ENCODE data around the gene BTG4. TPM values are rescaled to one million over a fixed set of nuclear protein-coding genes. Genes with fewer than 3 reads are reported as not detected.

The BTG4 gene
- total and polyA plus RNA-seq, 9 of the 15 experiments (the other 6 are each of a cell fraction or from before 2014, with no cell fraction given), result not detected

GRCh38 chr11:111466615-111467014 lies 45.6 kb downstream of the BTG4 start (continued):
- TF ChIP-seq, protein P1, sequence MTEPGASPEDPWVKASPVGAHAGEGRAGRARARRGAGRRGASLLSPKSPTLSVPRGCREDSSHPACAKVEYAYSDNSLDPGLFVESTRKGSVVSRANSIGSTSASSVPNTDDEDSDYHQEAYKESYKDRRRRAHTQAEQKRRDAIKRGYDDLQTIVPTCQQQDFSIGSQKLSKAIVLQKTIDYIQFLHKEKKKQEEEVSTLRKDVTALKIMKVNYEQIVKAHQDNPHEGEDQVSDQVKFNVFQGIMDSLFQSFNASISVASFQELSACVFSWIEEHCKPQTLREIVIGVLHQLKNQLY (CRISPR knock-in tag; conservative IDR thresholded peaks at IDR 0.05), result no peak
- TF ChIP-seq, protein P2, sequence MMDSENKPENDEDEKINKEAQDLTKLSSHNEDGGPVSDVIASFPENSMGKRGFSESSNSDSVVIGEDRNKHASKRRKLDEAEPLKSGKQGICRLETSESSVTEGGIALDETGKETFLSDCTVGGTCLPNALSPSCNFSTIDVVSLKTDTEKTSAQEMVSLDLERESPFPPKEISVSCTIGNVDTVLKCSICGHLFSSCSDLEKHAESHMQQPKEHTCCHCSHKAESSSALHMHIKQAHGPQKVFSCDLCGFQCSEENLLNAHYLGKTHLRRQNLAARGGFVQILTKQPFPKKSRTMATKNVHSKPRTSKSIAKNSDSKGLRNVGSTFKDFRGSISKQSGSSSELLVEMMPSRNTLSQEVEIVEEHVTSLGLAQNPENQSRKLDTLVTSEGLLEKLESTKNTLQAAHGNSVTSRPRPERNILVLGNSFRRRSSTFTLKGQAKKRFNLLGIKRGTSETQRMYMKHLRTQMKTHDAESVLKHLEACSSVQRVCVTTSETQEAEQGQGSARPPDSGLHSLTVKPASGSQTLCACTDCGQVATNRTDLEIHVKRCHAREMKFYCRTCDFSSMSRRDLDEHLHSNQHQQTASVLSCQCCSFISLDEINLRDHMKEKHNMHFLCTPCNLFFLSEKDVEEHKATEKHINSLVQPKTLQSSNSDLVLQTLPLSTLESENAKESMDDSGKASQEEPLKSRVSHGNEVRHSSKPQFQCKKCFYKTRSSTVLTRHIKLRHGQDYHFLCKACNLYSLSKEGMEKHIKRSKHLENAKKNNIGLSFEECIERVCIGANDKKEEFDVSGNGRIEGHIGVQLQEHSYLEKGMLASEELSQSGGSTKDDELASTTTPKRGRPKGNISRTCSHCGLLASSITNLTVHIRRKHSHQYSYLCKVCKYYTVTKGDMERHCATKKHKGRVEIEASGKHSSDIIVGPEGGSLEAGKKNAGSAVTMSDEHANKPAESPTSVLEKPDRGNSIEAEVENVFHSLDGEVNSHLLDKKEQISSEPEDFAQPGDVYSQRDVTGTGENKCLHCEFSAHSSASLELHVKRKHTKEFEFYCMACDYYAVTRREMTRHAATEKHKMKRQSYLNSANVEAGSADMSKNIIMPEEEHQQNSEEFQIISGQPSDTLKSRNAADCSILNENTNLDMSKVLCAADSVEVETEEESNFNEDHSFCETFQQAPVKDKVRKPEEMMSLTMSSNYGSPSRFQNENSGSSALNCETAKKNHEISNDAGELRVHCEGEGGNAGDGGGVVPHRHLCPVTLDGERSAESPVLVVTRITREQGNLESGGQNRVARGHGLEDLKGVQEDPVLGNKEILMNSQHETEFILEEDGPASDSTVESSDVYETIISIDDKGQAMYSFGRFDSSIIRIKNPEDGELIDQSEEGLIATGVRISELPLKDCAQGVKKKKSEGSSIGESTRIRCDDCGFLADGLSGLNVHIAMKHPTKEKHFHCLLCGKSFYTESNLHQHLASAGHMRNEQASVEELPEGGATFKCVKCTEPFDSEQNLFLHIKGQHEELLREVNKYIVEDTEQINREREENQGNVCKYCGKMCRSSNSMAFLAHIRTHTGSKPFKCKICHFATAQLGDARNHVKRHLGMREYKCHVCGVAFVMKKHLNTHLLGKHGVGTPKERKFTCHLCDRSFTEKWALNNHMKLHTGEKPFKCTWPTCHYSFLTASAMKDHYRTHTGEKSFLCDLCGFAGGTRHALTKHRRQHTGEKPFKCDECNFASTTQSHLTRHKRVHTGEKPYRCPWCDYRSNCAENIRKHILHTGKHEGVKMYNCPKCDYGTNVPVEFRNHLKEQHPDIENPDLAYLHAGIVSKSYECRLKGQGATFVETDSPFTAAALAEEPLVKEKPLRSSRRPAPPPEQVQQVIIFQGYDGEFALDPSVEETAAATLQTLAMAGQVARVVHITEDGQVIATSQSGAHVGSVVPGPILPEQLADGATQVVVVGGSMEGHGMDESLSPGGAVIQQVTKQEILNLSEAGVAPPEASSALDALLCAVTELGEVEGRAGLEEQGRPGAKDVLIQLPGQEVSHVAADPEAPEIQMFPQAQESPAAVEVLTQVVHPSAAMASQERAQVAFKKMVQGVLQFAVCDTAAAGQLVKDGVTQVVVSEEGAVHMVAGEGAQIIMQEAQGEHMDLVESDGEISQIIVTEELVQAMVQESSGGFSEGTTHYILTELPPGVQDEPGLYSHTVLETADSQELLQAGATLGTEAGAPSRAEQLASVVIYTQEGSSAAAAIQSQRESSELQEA (IDR thresholded peaks at IDR 0.05; ENCODE audit: low read depth), result no peak
- TF ChIP-seq RCOR1 (IDR thresholded peaks at IDR 0.05; ENCODE audit: borderline replicate concordance in 1 of 2, low read depth in 2 of 2, low read length in 2 of 2) (no peak), RBM22 (IDR thresholded peaks at IDR 0.05; ENCODE audit: low read depth, low read length, poor library complexity, severe bottlenecking) (no peak), PRPF4 (IDR thresholded peaks at IDR 0.05; ENCODE audit: insufficient read depth, low read depth, low read length, poor library complexity, severe bottlenecking) (no peak), EP300 (IDR thresholded peaks at IDR 0.05; ENCODE audit: low read length) (no peak), ARHGAP35 (IDR thresholded peaks at IDR 0.05; ENCODE audit: partially characterized antibody) (no peak)

Data from K562 (cell line).